ENCODE measurements around the gene MTHFD1L.
A peak's percentile ranks its signal among the peaks of the same experiment; 100 is the strongest.

The MTHFD1L gene

GRCh38 chr6:150940941-150941340 is 75.4 kb downstream of the MTHFD1L start:
- H3K9me3 ChIP-seq = no peaks in the 10 kb centered on the region
- H3K27me3 ChIP-seq = no peaks in the 10 kb centered on the region
- no peak for DNase-seq
- no peaks in the 10 kb centered on the region for H3K4me1 ChIP-seq
- no peak for TF ChIP-seq CTCF (IDR thresholded peaks at IDR 0.05; ENCODE audit: low read depth, low read length)
- H3K36me3 ChIP-seq = peaks cover 44% of the 10 kb centered on the region
- no peak overlapping the region for H3K4me3 ChIP-seq (ENCODE audit: low read depth, low read length)

GRCh38 chr6:150949526-150949925 is 84.0 kb downstream of the MTHFD1L start:
- DNase-seq = no peak
- Histone ChIP-seq H3K4me1 (no peaks in the 10 kb centered on the region), H3K36me3 (peaks cover 48% of the 10 kb centered on the region), H3K9me3 (no peaks in the 10 kb centered on the region), H3K4me3 (ENCODE audit: low read depth, low read length) (no peak overlapping the region), H3K27me3 (no peaks in the 10 kb centered on the region)
- TF ChIP-seq CTCF (IDR thresholded peaks at IDR 0.05; ENCODE audit: low read depth, low read length) = no peak

- no peak for TF ChIP-seq CTCF (IDR thresholded peaks at IDR 0.05; ENCODE audit: low read depth, low read length)
- no peaks in the 10 kb centered on the region for H3K27me3 ChIP-seq
Observed at GRCh38 chr6:150953851-150954250, 88.3 kb downstream of the MTHFD1L start.

GRCh38 chr6:150959166-150959565 is 93.7 kb downstream of the MTHFD1L start:
- TF ChIP-seq CTCF (IDR thresholded peaks at IDR 0.05; ENCODE audit: low read depth, low read length) = no peak
- DNase-seq = no peak
- Histone ChIP-seq H3K9me3 (no peaks in the 10 kb centered on the region), H3K27me3 (no peaks in the 10 kb centered on the region), H3K4me1 (peaks cover 10% of the 10 kb centered on the region), H3K36me3 (peaks cover 9% of the 10 kb centered on the region; the same call in 1 of the 2 replicates), H3K4me3 (ENCODE audit: low read depth, low read length) (no peak overlapping the region)

More at GRCh38 chr6:150953851-150954250, 88.3 kb downstream of the MTHFD1L start:
- Histone ChIP-seq H3K9me3 (no peaks in the 10 kb centered on the region), H3K4me3 (ENCODE audit: low read depth, low read length) (no peak overlapping the region), H3K36me3 (peaks cover 28% of the 10 kb centered on the region), H3K4me1 (no peaks in the 10 kb centered on the region)
- DNase-seq = no peak

- Histone ChIP-seq H3K9me3 (no peaks in the 10 kb centered on the region), H3K27me3 (no peaks in the 10 kb centered on the region), H3K36me3 (peaks cover 14% of the 10 kb centered on the region; the same call in 1 of the 2 replicates), H3K4me3 (ENCODE audit: low read depth, low read length) (no peak overlapping the region), H3K4me1 (peaks cover 10% of the 10 kb centered on the region)
- no peak for DNase-seq
- no peak for TF ChIP-seq CTCF (IDR thresholded peaks at IDR 0.05; ENCODE audit: low read depth, low read length)
Observed at GRCh38 chr6:150962436-150962835, 96.9 kb downstream of the MTHFD1L start.

GRCh38 chr6:150964765-150965164 is 99.3 kb downstream of the MTHFD1L start:
- H3K4me3 ChIP-seq (ENCODE audit: low read depth, low read length) = no peak overlapping the region
- peak; percentile 12; the same call in 1 of the 2 replicates for TF ChIP-seq CTCF (IDR thresholded peaks at IDR 0.05; ENCODE audit: low read depth, low read length)
- peaks cover 4% of the 10 kb centered on the region for H3K4me1 ChIP-seq
- H3K27me3 ChIP-seq = no peaks in the 10 kb centered on the region
- no peak for DNase-seq
- no peaks in the 10 kb centered on the region for H3K9me3 ChIP-seq
- peaks cover 14% of the 10 kb centered on the region; the same call in 1 of the 2 replicates for H3K36me3 ChIP-seq
